ENCODE data around the gene XKR7.
"Not testable (repeated sequence)": the region's sequence is repeated elsewhere in the genome, so short reads cannot be mapped to it uniquely, and the experiment has no call there.

The XKR7 gene, protein sequence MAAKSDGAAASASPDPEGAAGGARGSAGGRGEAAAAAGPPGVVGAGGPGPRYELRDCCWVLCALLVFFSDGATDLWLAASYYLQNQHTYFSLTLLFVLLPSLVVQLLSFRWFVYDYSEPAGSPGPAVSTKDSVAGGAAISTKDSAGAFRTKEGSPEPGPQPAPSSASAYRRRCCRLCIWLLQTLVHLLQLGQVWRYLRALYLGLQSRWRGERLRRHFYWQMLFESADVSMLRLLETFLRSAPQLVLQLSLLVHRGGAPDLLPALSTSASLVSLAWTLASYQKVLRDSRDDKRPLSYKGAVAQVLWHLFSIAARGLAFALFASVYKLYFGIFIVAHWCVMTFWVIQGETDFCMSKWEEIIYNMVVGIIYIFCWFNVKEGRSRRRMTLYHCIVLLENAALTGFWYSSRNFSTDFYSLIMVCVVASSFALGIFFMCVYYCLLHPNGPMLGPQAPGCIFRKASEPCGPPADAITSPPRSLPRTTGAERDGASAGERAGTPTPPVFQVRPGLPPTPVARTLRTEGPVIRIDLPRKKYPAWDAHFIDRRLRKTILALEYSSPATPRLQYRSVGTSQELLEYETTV

DNA sequence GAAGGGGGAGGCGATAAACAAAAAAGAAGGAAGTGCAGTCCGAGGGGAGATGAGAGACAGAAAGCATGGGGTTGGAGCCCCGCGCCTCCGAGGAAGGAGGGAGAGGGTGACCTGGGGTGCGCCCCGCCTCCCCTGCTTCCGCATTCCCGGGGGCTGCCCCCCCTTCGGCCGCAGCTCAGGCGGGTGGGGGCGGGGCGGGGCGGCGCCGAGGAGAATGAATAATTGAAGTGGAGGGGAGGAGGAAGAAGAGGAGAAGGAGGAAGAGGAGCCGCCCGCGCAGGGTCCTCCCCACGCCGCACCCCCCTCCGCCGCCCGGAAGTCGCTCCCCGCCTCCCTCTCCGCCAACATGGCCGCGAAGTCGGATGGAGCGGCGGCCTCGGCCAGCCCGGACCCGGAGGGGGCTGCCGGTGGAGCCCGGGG is at the start of gene XKR7:
TSS of gene XKR7 (plus strand) at position 322 of the 420 bp plus-strand sequence. CDS start at position 347, 25 bp downstream.
- in situ Hi-C loops (cut with MboI; ENCODE audit: low sequenced_read_pairs): no loop called here

DNA sequence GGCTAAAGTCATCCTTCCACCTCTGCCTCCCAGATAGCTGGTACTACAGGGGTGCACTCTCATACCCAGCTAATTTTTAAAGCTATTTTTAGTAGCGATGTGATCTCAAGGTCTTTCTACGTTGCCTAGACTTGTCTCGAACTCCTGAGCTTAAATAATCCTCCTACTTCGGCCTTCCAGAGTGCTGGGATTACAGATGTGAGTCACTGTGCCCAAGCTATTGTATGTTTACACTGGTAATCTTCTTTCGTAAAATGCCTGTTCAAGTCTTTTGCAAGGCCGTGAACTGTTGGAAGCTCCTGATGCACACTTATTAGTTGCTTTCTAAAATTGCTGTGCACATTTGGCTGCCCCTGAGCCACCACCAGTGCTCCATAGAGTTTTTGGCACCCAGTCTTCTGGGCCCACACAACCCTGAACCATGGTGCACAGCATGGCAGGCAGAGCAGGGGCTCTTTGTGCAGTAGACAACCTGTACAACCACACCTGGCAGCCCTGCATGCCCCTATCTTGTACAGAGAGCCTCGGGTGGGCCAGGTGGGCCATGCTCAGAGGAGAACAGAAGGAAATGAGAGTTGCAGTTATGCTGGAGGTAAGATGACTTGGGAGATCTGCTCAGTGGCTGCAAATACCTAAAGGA is 49.4 kb upstream of the XKR7 start:
- in situ Hi-C loops (cut with MboI; ENCODE audit: low sequenced_read_pairs): no loop called here

DNA sequence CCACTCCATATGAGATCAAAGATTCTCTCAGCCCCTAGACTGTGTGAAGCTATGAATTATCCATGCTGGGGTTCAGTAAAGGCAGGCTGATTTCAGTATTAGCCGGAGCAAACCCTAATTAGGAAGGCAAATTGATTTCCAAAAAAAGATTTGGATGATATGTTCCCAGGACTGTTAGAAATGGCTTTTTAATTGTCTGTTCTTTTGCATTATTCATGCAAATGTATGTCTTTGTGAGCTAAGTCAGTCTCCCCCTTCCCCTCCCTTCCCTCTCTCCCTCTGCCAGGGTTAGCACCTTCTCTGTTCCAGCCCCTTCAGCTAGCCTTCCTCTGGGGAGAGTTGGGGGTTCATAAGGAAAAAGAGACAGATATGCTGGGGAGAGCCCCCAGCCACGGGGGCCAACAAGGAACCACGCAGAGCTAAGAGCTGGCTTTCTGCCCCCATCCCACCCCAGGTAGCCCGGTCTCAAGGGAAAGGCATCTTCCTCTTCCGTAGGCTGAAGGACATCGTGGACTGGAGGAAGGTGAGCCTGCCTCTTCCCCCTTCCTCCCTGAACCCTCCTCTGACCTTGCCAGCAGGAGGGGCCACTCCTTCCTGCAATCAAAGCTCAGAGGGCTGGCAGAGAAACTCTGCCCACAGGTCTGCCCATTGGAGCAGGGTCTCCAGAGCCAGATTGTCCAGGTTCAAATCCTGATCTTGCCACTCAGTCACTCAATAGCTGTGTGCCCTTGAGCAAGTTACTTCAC is 48.4 kb upstream of the XKR7 start:
- in situ Hi-C loops (cut with MboI; ENCODE audit: low sequenced_read_pairs): no loop called here

DNA sequence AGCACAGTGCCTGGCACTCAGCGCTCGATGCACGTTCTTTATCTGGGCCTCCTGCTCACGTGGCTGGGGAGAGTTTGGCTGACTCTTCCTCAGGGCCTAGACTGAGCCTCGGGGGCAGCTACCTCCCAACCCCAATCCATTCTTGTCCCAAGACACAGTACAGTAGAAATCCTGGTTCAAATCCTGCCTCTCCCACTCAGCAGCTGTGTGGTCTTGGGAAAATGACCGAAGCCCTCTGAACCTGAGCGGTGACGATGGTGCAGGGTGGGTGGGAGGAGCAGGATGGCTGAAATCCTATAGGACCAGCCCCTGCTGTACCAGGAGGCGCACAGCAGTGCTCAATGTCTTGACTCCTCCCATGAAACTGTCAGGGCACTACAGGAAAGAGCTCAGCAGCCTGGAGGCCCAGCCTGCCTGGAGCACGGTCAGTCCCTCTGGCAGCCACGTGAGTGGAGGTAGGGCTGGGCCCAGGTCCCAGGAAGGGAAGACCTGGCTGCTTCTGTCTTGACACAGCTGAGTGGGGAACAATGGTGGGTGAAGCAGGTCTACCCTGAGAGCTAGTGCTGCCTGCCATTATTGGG is 47.6 kb upstream of the XKR7 start:
- in situ Hi-C loops (cut with MboI; ENCODE audit: low sequenced_read_pairs): no loop called here

DNA sequence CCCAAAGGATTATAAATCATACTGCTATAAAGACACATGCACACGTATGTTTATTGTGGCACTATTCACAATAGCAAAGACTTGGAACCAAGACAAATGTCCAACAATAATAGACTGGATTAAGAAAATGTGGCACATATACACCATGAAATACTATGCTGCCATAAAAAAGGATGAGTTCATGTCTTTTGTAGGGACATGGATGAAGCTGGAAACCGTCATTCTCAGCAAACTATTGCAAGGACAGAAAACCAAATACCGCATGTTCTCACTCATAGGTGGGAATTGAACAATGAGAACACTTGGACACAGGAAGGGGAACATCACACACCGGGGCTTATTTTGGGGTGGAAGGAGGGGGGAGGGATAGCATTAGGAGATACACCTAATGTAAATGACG is 46.5 kb upstream of the XKR7 start:
- in situ Hi-C loops (cut with MboI; ENCODE audit: low sequenced_read_pairs): not testable (repeated sequence)

DNA sequence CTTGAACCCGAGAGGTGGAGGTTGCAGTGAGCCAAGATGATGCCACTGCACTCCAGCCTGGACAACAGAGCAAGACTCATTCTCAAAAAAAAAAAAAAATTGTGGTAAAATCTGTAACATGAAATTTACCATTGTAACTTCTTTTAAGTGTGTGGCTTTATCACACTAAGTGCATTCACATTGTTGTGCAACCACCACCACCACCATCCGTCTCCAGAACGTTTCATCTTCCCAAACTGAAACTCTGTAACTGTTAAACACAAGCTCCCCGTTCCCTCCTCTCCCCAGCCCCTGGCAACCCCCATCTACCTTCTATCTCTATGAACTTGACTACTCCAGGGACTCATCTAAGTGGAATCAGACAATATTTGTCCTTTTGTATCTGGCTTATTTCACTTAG is 45.8 kb upstream of the XKR7 start:
- in situ Hi-C loops (cut with MboI; ENCODE audit: low sequenced_read_pairs): no loop called here

DNA sequence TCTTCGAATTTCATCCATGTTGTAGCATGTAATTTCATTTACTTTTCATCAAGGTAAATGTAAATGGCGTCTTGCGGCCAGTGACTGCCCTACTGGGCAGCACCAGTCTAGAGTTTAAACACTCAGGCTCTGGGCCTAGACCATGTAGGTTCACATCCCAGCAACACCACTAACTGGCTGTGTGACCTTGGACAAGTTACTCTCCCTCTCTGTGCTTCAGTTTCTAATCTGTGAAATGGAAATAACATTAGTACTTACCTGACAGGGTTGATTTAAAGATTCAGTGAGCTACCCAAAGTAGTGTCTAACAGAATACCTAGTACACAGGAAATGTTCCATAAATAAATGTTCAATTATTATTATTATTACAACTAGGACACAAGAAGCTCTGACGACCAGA is 45.4 kb upstream of the XKR7 start:
- in situ Hi-C loops (cut with MboI; ENCODE audit: low sequenced_read_pairs): no loop called here

DNA sequence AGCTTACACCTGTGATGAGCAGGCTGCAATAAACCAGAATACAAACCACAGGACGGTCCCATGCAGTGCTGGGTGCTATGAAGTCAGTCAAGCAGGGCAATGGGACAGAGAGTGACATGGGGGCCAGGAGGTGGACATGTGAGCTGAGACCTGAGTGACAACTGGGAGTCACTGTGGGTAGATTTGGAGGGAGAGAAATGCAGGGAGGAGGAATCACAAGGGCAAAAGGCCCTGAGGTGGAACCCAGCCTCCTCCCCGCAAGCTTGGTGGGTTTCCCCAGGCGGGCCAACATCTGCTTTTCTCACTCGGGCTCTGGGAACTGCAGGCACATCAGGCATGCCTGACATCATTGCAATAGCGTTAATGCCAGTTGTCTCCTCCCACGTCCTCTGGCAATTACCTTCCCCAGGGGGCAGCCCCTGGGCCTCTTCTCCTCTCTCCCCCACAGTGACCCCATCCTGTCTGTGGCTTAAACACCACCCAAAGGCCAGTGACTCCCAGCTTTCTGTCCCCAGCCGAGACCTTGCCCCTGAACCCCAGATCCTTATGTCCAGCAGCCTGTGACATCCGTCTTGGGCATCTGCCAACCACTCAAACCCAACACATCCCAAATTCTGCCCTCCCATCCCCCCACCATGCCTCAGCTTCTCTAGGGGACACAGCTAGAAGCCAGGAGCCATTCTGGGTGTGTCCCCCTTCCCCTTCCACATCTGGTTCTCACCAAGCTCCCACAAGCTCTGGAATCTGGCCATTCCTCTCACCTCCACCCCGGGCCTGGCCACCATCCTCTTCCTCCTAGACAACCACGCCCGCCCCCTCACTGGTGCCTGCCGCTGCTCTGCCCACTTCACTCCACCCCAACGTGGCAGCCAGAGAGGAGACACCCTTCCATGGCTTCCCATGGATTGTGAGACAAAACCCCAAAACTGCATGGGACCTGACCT is 44.3 kb upstream of the XKR7 start:
- in situ Hi-C loops (cut with MboI; ENCODE audit: low sequenced_read_pairs): no loop called here

DNA sequence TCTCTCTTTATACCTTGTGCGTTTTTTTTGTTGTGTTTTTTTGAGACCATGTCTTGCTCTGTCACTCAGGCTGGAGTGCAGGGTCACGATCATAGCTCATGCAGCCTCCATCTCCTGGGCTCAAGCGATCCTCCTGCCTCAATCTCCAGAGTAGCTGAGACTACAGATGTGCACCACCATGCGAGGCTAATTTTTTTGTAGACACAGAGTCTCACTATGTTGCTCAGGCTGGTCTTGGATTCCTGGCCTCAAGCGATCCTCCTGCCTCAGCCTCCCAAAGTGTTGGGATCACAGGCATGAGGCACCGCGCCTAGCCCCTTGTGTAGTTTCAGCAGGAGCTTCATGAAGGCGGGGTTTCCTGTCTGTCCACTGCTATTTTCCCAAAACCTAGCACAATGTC is 43.4 kb upstream of the XKR7 start:
- in situ Hi-C loops (cut with MboI; ENCODE audit: low sequenced_read_pairs): no loop called here

DNA sequence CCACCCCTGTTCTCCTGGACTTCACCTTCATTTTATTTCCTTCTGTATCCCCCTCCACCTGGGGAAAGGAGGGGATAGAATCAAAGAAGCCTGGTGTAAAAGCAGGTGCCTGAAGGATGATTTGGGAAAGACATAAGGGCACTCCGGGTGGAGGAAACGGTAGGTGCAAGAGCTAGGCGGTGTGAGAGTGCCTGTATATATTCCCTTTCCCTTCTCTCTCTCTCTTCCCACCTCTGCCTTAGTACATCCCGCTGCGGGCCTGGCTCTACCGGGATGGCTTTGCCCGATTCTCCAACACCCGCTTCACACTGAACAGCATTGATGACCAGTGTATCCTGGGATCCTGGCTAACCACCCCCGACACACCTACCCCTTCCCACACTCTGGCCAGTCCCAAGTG is 42.3 kb upstream of the XKR7 start:
- in situ Hi-C loops (cut with MboI; ENCODE audit: low sequenced_read_pairs): no loop called here

DNA sequence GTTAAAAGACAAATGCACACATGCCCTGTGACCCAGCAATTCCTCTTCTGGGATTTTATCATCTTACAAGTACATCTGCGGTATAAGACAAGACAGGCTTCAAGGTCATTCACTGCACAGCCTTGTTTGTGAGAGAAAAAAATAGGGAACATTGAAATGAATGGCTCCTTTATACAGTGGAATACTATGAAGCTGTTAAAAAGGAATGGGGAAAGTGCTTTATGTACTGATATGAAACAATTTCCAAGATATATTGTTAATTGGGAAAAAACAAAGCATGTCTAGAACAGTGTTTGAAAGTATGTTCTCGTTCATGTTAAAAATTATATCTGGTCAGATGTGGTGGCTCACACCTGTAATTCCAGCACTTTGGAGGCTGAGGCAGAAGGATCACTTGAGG is 41.5 kb upstream of the XKR7 start:
- in situ Hi-C loops (cut with MboI; ENCODE audit: low sequenced_read_pairs): no loop called here

DNA sequence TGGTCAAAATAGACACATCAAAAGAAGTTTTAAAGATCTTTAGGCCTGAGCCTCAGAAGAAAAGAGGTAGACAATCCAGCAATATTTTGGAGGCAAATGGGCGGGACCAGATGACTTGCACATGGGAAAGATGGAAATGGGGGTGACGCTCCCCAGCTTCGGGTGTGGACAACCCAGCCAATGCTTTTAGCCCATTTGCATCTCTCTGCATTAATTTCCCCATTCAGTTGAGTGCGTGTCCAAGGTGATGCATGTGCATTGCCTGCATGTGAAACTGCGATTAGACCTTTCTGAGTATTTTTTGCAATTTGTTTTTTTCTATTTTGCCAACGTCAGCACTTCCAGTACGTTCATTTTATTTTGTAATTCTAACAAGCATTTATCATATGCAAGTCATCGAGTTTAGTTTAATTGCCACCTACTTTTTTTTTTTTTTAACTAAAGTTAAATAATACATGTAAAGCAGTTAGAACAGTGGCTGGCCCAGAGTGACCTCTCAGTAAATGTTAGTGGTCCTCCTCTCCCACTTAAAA is 40.3 kb upstream of the XKR7 start:
- in situ Hi-C loops (cut with MboI; ENCODE audit: low sequenced_read_pairs): no loop called here

DNA sequence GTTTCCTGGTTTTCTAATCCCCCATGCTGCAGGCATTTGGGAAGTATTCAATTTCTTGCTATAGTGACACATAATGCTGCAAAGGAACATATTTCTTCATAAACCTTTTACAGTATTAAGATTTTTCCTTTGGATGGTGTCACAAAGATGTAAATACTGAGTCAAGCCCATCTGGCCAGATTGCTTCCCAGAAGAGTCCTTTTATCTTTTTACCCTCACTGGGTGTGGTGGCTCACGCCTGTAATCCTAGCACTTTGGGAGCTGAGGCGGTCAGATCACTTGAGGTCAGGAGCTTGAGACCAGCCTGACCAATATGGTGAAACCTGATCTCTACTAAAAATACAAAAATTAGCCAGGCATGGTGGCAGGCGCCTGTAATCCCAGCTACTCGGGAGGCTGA is 38.3 kb upstream of the XKR7 start:
- in situ Hi-C loops (cut with MboI; ENCODE audit: low sequenced_read_pairs): not testable (repeated sequence)

DNA sequence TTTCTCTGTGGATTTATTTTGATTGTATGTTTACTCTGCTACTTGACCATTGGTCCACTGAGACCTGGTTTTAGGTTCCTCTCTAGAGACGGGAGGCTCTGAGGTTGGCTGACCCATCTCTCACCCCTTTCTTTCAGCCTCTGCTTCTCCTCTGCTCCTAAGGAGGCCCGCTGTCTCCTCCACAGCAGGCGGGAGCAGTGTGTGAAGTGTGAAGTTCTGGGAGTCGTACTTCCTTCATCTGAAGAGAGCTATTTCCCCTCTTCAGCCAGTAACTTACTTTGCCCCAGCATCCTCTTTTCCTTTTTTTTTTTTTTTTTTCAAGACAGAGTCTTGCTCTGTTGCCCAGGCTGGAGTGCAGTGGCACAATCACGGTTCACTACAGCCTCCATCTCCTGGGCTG is 37.2 kb upstream of the XKR7 start:
- in situ Hi-C loops (cut with MboI; ENCODE audit: low sequenced_read_pairs): no loop called here

DNA sequence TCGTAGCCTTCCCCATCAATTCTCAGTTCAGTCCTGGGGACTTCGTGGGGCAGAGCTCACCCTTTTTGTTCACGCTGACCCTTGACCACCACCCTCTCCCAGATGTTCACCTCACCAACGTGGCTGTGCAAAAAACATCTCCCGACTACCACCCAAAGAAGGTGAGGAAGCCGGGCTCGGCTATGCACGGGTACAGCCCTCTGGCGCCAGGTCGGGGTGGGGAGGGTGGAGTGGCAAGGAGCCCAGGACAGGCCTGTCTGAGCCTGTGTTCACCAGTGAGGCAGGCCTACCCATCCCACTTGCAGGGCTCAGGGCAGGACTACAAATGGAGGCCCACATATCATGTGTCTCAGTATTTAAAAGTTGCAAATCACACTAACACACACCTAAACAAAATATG is 34.3 kb upstream of the XKR7 start:
- in situ Hi-C loops (cut with MboI; ENCODE audit: low sequenced_read_pairs): no loop called here

DNA sequence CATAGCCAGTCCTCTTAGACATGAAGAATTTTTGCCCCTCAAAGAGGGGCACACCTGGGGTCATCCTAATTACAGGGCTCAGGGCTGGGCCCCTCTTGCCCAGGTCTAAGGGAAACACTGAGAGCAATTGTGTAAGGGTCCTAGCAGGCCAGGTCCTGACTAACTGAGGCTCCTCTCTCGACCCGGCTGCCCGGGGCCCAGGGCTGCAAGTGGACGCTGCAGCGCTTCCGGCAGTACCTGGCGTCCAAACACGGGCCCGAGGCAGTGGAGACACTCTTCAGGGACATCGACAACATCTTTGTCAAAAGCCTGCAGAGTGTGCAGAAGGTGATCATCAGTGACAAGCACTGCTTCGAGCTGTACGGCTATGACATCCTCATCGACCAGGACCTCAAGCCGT is 33.5 kb upstream of the XKR7 start:
- in situ Hi-C loops (cut with MboI; ENCODE audit: low sequenced_read_pairs): no loop called here

DNA sequence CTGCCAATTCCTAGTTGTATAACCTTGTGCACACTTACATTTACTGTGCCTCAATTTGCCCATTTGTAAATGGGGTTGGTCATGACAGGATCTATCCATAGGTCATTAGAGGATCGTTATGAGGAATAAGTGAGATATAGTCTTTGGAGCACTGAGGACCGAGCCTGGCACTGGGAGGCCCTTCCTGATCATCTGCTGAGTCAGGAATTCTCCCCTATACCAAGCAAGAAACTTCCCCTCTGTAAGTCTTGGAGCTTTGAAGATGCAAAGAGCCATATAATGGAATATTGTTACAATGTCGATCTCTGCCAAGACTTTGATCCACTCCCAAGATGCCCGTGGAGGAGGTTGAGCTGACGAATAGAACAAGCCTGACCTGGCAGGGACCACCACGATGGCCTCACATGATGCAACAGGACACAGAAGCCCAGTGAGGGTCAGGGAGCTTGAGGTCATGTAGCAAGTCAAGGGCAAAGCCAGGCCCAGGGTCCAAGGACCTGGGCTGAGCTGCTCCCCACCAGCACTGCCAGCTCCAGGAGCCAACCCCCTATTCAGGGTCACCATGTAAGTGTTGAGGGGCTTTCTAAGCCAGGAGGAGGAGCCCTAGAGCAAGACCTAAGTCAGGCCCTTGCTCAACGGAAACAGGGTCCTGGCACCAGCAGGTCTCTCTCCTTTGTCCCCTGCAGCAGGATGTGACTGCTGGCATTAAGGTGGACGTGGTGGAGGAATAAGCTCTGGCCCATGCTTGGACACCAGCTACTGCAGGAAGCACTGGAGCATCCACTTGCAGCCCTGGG is 32.8 kb upstream of the XKR7 start:
- in situ Hi-C loops (cut with MboI; ENCODE audit: low sequenced_read_pairs): no loop called here

DNA sequence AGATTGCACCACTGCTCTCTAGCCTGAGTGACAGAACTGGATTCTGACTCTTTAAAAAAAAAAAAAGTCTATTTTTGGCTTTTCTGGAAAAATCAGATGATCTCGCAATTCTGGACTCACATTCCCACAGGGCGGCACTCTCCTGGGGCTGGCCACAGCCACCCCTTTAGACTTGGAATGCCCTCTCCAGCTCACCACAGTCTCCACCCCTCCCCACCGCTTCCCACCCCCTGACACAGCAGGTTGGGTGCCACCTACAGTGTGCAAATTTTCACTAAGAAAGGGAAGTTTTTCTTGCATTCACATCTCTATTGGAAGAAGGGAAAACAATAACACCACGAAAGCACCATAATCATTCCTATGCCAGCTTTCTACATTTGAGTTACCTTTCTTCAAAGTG is 31.5 kb upstream of the XKR7 start:
- in situ Hi-C loops (cut with MboI; ENCODE audit: low sequenced_read_pairs): no loop called here

DNA sequence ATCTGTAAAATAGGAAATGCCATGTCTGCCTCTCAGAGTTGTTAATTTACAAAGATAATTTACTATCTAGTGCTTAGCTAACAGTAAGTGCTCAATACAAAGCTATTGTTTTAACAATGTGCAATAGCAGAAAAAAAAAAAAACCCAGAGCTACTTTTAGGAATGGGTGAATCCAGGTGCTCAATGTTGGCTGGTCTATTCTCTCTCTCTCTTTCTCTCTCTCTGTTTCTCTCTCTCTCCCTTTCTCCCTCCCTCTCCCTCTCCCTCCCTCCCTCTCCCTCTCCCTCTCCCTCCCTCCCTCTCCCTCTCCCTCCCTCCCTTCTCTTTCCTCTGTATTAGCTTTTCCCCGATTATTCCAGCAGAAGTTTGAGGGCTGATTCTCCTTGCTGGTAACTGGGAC is 30.1 kb upstream of the XKR7 start:
- in situ Hi-C loops (cut with MboI; ENCODE audit: low sequenced_read_pairs): no loop called here

Measured in HL-60/S4 (cell line).